Raji (cell line): ENCODE results near the gene DSCAML1.

Experiments used
- POLR2A ChIP-seq: IDR thresholded peaks from 2 replicates; pipeline ENCODE4 v1.6.1; 2011; ENCODE audit warnings: low read depth, low read length, control low read depth; ENCODE audit not compliant: insufficient read depth

DSCAML1 gene

GRCh38 chr11:117690484-117691217, 106.4 kb downstream of the DSCAML1 start:
- TF ChIP-seq POLR2A, result no peak

- TF ChIP-seq POLR2A, result no peak
These were observed 108.7 kb downstream of the DSCAML1 start for GRCh38 chr11:117688255-117688797.

GRCh38 chr11:117687776-117688175, 109.2 kb downstream of the DSCAML1 start:
- TF ChIP-seq POLR2A, result no peak

GRCh38 chr11:117686711-117687110, 110.3 kb downstream of the DSCAML1 start:
- TF ChIP-seq POLR2A, result no peak

DNA sequence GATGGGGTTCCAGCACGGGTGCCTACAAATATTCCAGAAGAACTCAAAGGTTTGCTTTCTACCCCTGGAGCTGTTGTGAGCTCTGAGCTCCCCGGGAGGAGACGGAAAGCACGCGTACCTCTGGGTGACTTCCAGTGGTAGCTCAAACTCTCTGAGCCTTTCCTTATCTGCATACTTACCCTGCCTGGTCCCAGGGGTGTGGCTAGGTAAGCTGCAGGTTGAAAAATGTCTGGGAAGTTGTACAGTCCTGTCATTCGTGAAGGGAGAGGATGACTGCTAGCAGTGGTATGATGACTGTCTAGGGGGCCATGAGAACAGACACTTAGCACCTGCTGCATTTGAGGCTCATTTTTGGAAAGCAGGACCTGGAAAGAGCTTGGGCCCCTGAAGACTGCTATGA, 111.5 kb downstream of the DSCAML1 start:
- no peak for TF ChIP-seq POLR2A

DNA sequence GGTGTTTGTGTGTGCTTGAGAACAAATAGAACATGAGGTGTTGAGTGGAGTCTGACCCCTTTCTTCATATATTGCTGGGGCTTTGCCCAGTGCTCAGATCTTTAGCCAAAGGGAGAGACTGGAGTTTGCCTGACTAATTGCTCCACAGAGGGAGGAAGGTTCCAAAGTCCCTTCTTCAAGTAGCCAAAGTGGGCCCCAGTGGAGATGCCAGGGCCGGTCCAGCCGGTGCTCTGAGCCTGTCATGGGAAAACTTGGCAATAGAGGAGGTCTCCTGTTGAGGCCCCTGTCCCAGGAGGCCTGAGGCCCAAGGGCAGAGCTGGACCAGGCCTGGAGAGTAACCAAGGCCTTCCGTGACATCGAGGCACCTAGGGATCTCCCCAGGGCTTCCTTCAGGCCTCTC, 112.3 kb downstream of the DSCAML1 start:
- TF ChIP-seq POLR2A, result no peak

GRCh38 chr11:117684111-117684510, 112.9 kb downstream of the DSCAML1 start:
- no peak for TF ChIP-seq POLR2A

- TF ChIP-seq POLR2A, result no peak
These were observed 115.6 kb downstream of the DSCAML1 start for GRCh38 chr11:117681438-117681837.

- no peak for TF ChIP-seq POLR2A
These were observed 117.6 kb downstream of the DSCAML1 start for GRCh38 chr11:117679461-117679860.

DNA sequence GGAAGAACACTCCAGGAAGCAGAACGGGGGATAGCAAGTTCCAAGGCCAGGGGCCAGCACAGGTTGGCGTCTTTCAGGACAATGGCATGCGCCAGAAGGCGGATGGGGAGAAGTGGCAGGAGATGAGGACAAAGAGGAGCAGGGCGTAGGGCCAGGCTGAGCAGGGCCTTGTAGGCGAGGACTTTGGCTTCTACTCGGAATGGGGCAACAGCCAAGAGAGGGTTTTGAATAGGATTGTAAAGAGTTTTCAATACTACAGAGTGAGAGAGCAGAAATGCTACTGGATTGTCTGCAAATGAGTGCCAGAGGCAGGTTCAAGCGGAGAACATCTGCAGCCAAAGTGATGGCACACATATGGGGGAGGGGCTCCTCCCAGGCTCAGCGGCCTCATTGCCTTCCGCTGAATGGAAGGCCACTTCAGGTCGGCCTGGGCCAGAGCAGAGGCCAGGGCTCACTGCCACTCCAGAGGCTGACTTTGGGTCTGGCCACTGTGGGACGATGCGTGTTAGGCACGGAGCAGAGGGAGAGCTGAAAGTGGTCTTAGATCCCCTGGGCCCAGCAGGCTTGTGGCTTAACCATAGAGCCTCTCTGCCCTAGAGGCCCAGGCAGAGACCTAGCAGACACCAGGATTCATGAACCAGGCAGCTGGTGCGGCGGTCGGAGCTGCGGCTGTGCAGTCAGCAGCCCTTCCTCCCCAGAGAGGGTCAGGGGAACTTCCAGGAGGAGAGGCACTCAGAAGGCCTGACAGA, 118.2 kb downstream of the DSCAML1 start:
- no peak for TF ChIP-seq POLR2A

GRCh38 chr11:117677729-117678310, 119.2 kb downstream of the DSCAML1 start:
- TF ChIP-seq POLR2A, result no peak

- no peak for TF ChIP-seq POLR2A
These were observed 120.5 kb downstream of the DSCAML1 start for GRCh38 chr11:117676501-117676900.

GRCh38 chr11:117673602-117674001, 123.4 kb downstream of the DSCAML1 start:
- no peak for TF ChIP-seq POLR2A

GRCh38 chr11:117671370-117671769, 125.6 kb downstream of the DSCAML1 start:
- no peak for TF ChIP-seq POLR2A

GRCh38 chr11:117670924-117671323, 126.1 kb downstream of the DSCAML1 start:
- no peak for TF ChIP-seq POLR2A

GRCh38 chr11:117670443-117670842, 126.6 kb downstream of the DSCAML1 start:
- TF ChIP-seq POLR2A, result no peak
